Stimulated activated naive CD4-positive, alpha-beta T cell treated with Interleukin-2 at 50 U/mL for 16 hours (primary cell): ENCODE data around the gene WIZ.

Experiments
- DNase-seq: peaks from one replicate; lab custom pipeline; 2025; lab: John Stamatoyannopoulos, UW

The WIZ gene

GRCh38 chr19:15443838-15444237 lies 5.9 kb downstream of the WIZ start:
- DNase-seq, result no peak

DNA sequence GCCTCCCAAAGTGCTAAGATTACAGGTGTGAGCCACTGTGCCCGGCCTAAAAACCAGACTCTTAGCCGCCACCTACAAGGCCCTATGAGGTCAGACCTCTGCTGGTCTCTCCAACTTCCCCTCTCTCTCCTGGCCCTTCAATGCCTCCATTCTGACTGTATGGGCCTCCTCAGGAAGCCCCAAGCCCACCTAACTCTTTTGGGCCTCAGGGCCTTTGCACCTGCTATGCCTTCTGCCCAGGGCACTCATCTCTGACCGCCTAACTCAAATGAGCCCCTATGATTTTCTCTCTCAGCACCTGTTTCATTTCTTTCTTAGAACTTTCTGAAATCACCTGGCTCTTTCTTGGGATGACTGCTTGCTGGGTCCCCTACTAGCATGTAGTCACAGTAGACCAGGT lies 6.4 kb downstream of the WIZ start:
- DNase-seq, result no peak

GRCh38 chr19:15442142-15442920 lies 7.4 kb downstream of the WIZ start:
- DNase-seq, result no peak

GRCh38 chr19:15441317-15441716 lies 8.4 kb downstream of the WIZ start:
- no peak for DNase-seq

DNA sequence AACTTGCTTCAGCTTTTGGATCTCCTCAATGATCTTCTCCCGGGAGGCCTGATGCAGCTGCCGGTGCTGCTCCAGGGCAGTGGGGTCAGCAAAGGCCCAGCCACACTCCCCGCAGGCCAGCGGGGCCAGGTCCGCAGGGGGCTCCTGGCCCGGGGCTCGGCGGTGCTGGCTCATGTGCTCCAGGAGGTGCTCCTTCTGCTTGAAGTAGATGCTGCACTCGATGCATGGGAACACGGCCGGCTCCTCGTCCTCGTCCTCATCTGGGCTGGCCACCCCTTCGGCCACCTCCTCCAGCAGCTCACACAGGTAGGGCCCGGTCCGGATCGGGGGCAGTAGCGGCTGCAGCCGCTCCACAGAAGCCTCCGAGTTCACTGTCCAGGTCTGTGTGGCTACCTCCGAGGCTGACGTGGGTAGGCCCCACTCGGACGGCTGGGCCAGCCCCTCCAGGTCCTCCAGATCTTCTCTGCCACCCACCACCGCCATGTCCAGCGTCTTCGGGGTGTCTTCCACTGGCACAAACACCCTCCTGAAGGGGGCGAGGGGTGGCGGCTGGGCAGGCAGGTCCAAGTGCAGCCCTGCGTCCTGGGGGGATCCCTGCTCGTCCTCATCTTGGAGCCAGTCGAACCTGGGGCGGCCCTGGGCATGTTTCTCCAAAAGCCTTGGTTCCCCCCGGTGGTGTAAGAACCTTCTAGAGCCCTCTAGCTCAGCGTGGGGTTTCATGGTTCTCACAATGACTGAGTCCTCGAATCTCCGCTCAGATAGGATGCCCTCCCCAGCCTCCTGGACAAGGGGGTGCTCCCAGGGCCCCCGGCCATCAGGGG lies 9.7 kb downstream of the WIZ start:
- no peak for DNase-seq

DNA sequence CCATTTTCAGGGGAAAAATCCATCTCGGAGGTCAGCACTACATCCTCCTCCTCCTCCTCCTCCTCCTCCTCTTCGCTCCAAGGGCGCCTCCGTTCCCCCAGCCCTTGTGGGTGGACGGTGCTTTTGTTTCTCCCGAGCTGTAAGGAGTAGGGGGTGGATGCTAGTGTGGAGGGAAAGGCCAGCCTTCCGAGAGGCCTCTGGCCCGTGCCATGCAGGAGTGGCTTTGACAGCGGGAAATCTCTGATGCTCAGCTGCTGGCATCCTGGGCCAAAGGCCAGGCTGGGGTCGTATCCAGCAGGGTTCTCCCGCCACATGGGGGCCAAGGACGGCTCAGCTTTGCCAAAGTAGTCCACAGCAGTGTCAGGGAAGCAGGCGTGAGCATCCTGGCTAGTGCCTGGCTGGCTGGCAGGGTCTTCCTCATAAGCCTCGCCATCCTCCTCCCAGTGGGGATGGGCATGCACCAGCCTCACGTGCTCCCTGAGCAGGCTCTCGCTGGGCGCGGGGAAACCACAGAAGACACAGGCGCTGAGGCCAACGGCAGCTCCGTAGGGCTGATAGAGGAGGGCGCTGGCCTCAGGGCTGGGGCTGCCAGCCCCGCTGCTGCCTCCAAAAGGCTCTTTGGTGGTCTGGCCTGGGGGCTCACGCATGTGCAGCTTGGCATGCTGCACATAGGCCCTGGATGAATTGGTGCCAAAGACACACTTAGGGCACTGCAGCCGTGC lies 10.5 kb downstream of the WIZ start:
- no peak for DNase-seq

DNA sequence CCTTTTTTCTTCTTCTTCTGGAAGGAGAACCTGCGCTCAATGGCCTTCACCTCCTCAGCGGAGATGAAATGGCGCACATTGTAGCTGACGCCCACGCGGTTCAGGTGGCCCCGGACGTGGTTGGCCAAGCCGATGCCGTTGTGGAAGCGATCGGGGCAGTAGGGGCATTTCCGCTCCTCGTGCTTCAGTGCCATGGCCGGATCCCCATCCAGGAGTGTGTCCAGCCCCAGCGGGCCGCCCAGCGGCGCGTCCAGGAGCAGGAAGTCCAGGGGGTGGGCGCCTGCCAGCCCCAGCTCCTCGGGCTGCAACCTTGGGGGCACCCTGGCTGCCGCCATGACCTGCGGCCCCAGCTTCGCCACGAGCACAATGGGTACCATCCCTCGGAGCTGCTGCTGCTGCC lies 11.2 kb downstream of the WIZ start:
- no peak for DNase-seq

DNA sequence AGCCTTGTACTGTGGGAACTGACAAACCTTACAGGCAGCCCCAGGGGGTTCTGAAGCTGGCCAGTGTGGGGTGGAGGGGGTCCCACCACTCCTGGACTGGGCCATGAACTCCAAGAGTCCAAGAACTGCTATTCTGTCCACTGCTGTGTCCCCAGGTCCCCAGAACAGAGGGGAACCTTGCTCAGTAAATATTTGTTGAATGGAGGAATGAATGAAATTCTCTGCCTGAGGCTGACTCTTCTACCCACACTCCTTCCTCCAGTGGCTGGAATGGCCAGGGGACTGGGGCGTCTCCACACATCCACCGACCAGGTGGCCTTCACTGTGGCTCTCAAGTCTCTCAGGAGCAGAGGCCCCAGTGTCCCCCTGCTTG lies 11.6 kb downstream of the WIZ start:
- DNase-seq, result no peak

GRCh38 chr19:15437355-15438123 lies 12.2 kb downstream of the WIZ start:
- DNase-seq, result no peak

DNA sequence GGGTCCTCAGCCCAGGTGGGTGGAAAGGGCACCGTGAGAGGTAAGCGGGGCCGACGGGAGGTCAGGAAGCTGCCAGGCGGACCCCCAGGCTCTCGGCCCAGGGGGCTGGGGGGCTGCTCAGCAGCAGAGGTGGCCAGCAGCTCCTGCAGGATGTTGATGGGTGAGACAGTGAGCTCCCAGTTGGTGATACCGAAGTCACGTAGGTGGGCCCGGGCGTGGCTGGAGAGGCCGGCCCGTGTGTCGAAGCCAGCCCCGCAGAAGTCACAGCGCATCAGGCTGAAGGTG lies 13.0 kb downstream of the WIZ start:
- no peak for DNase-seq

- DNase-seq, result no peak
Observed at GRCh38 chr19:15436012-15436825, 13.5 kb downstream of the WIZ start.

DNA sequence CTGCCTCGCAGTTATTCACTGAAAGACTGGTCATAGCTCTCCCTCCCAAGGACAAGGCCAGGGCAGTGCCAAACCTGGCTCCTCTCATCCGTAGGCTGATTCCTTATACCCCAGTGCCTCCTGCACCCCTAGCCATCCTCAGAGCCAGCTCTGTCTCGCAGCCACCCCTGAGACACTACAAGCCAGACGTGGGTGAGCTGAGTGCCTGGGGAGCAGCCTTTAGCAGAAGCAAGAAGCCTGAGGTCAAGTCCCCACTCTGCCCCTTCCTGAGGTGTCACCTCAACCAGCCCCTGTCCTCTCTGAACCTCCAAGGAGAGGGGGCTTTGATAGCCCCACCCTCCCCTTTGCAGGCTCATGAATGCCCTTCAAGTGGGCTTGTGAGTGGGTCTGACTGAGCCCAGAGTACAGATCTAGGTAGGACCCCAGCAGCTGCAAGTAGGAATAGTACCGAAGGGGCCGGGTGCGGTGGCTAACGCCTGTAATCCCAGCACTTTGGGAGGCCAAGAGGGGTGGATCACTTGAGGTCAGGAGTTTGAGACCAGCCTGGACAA lies 16.2 kb downstream of the WIZ start:
- DNase-seq, result no peak

DNA sequence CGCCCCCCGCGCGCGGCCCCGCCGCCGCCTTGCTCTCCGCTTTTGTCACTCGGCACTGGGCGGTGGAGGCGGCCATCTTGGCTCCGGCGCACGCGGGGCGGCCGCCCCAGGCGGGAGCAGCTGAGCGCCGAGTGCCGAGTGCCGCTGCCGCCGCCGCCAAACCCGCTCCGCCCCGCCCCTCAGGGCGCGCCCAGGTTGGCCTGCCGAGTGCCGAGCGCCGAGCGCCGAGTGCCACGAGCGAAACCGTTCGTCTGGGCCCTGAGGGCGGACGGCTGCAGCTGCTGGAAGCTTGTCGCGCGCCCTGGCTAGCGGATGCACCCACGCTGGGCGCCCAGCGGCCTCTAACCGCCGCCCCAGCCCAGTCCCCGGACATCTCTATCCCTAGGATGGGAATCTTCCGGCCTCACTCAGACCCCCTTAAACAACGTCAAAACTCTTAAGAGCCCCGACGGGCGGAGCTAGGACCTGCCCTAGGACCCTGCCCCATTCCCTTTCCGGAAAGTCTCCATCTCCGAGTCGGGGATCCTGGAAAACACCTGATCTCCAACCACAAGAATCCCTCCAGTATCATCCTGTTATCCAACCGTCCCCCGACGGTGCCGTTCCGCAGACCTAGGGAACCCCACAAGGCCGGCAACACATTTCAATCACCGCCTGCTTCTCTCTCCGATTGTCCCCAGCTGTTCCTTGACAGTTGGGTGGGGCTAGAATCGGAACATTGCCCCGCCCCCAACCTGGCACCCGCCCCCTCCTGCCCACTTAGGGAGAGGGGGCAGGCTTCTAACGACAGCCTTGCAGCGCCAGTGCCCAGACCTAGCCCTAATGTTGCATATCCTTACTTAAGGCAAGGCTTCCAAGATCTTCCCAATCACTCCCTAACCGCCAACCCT lies 16.9 kb downstream of the WIZ start:
- DNase-seq, result peak; percentile 92

GRCh38 chr19:15432018-15432494 lies 17.7 kb downstream of the WIZ start:
- peak; percentile 37 for DNase-seq

DNA sequence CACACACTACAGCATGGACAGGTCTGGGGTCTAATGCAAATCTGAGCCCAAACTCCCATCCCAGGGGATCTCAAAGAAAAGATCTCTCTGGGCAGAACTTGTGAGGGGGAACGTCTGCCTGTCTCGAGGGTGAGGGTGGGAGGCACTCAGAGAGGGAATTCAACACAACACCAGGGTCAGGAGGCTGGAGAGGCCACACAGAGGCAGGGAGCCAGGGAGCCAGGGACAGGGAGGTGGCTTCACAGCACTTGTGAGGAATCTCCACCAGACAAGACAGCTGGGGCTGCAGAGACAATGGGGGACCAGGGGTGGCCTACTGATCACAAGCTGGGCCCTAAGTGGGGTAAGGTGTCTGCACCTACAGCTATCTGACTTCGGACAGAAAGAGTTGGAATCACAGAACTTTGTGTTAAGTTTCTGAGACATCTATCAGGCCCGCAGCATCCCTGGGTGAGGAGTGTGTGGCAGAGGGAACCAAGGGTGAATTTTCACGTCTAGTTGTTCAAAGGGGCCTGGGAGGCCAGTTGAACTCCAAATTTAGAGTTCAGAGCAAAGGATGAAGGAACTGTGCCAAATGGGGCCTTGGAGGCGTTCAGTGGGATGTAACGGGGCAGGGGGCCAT lies 18.2 kb downstream of the WIZ start:
- DNase-seq, result no peak

GRCh38 chr19:15430526-15431120 lies 19.1 kb downstream of the WIZ start:
- no peak for DNase-seq

- DNase-seq, result no peak
Observed at GRCh38 chr19:15429825-15430467, 19.8 kb downstream of the WIZ start.
